MV-4-11 (cell line): Measurements from ENCODE around the gene IGHMBP2.

Source experiments
- DNase-seq: peaks from one replicate; lab custom pipeline; 2025; lab: John Stamatoyannopoulos, UW

The IGHMBP2 gene

GRCh38 chr11:68987211-68987610 lies 83.5 kb downstream of the IGHMBP2 start:
- no peak for DNase-seq

DNA sequence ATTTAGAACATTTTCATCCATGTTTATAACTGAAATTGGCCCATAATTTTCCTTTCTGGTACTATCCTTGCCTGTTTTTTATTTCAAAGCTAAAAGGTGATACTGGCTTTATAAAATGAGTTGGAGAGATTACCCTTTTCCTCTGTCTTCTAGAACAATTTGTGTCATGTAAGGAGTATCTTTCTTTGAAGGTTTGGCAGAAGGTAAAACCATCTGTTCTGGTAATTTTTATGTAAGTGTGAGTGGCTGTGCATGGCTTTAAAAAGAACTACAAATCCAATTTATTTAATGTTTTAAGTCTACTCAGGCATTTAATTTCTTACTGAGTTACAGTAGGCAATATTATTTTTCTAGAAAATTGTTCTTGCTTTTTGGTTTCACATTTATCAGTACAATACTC lies 84.8 kb downstream of the IGHMBP2 start:
- DNase-seq = no peak
